Panc1 (cell line): ENCODE results near the gene ATXN7L2. TPM values are rescaled to one million over a fixed set of nuclear protein-coding genes. Genes with fewer than 3 reads are reported as not detected.
"Not testable (repeated sequence)": the region's sequence is repeated elsewhere in the genome, so short reads cannot be mapped to it uniquely, and the experiment has no call there.

ENCODE experiments used
- ATAC-seq: fragments of 200-7000 bp; cut with Tn5 transposase; 2 replicates; pipeline ENCODE4 v1.9.1; 2020; ENCODE audit warnings: mild to moderate bottlenecking, moderate library complexity
- BruUV-seq: library from RNA; stranded (reverse); fragments of 400-500 nt; replicated peaks from 2 replicates; lab custom pipeline; 2021; lab: Mats Ljungman, UMichigan
- CTCF ChIA-PET: fragments of 300-600 bp; sonication (Branson Sonifier 250); formaldehyde crosslinking; loops from one replicate; lab custom pipeline; 2022; ENCODE audit warnings: antibody characterized with exemption; lab: Charles Lee
- POLR2A ChIA-PET: fragments of 300-600 bp; sonication (Branson Sonifier 250); formaldehyde crosslinking; loops from one replicate; lab custom pipeline; 2022; ENCODE audit warnings: antibody characterized with exemption; lab: Charles Lee
- DNase-seq: peaks from one replicate; pipeline ENCODE4 v3.0.0-alpha.2; 2010; ENCODE audit warnings: low read depth, low spot score
- H3K27ac ChIP-seq: 2 replicates; pipeline ENCODE4 v1.5.1; 2011; ENCODE audit warnings: mild to moderate bottlenecking, low read length, inconsistent platforms
- H3K27me3 ChIP-seq: fragments of 200-500 bp; sonication (Bioruptor generic); 2 replicates; pipeline ENCODE4 v1.6.0; 2014; ENCODE audit warnings: low read length, inconsistent platforms; ENCODE audit not compliant: control insufficient read depth, insufficient read depth
- H3K36me3 ChIP-seq: fragments of 200-500 bp; sonication (Bioruptor generic); 2 replicates; pipeline ENCODE4 v1.5.1; 2014; ENCODE audit warnings: inconsistent platforms, mild to moderate bottlenecking, low read length, moderate library complexity; ENCODE audit not compliant: control insufficient read depth, insufficient read depth
- H3K4me1 ChIP-seq: 2 replicates; pipeline ENCODE4 v1.5.1; 2011; ENCODE audit warnings: inconsistent platforms, mild to moderate bottlenecking, low read length, moderate library complexity; ENCODE audit not compliant: control insufficient read depth, insufficient read depth
- H3K4me3 ChIP-seq, 2 experiments: 2 replicates each; pipeline ENCODE4 v1.5.1; 2011 to 2012; ENCODE audit warnings: low read depth in 2 of 2, low read length in 2 of 2, mild to moderate bottlenecking in 2 of 2, inconsistent platforms in 1 of 2, moderate library complexity in 1 of 2
- H3K9me3 ChIP-seq: fragments of 200-500 bp; sonication (Bioruptor generic); 2 replicates; pipeline ENCODE4 v1.5.1; 2014; ENCODE audit warnings: low read depth, mild to moderate bottlenecking, inconsistent platforms, low read length, moderate library complexity; ENCODE audit not compliant: control insufficient read depth, insufficient read depth
- POLR2AphosphoS5 ChIP-seq: IDR thresholded peaks from 2 replicates; pipeline ENCODE4 v1.6.1; 2012; ENCODE audit warnings: mild to moderate bottlenecking, low read depth, low read length, moderate library complexity
- SIN3A ChIP-seq: IDR thresholded peaks from 2 replicates; pipeline ENCODE4 v1.6.1; 2012; ENCODE audit warnings: low read depth, mild to moderate bottlenecking, low read length, moderate library complexity, borderline replicate concordance; ENCODE audit not compliant: insufficient read depth
- TCF7L2 ChIP-seq: IDR thresholded peaks from 2 replicates; pipeline ENCODE4 v1.6.1; 2011; ENCODE audit warnings: mild to moderate bottlenecking, low read depth, low read length, inconsistent platforms
- in situ Hi-C: cut with HindIII; loops from 2 replicates; pipeline ENCODE4 v1.10.0; 2016; ENCODE audit warnings: low sequenced_read_pairs, low pct_unique_long_range_greater_than_20kb
- intact Hi-C: fragments of 100-400 bp; cut with micrococcal nuclease; formaldehyde crosslinking; loops from one replicate; pipeline ENCODE4 v1.10.0; 2022; ENCODE audit not compliant: unreplicated experiment
- total RNA-seq: library from RNA; stranded (reverse); gene quantifications from one replicate; pipeline ENCODE4 v1.2.1, GENCODE V29; 2021; ENCODE audit not compliant: unreplicated experiment
- TF ChIP-seq, protein P1 (sequence below): fragments of 450-650 bp; IDR thresholded peaks from 2 replicates; pipeline ENCODE4 v1.5.1; 2017; ENCODE audit warnings: mild to moderate bottlenecking
- TF ChIP-seq, protein P2 (sequence below), 2 experiments: IDR thresholded peaks; 2 replicates each; pipeline ENCODE4 v1.6.1; 2011 to 2012; ENCODE audit warnings: low read depth in 2 of 2, control low read depth in 1 of 2, low read length in 1 of 2, mild to moderate bottlenecking in 1 of 2, moderate library complexity in 1 of 2; ENCODE audit not compliant: insufficient read depth in 1 of 2

Gene ATXN7L2
- total RNA-seq, 1 experiment from 2014 or later, result 4.9 TPM

DNA sequence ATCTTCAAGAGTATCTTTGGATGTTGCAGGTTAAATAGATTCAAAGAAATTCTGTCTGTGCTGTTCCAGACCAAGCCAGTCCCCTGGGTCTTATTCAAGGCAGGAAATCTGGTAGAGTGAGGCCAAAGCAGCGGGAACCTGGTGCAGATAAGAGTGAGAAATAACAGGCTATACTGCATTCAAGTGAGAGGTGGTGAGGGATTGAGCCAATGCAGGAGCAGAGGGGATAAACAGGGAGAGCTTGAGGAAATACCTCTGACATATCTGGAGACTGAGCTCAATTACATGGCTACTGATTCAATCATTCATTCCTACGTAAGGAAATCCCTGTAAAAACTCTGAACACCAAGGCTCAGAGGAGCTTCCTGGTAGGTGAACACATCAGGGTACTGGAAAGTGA, 40.2 kb upstream of the ATXN7L2 start:
- no peak for ATAC-seq
- H3K4me1 ChIP-seq, result no peaks in the 10 kb centered on the region
- in situ Hi-C loops, result no loop called here
- POLR2A ChIA-PET, result interaction anchor here (0.8 kb wide), 1 partner anchor 26 kb away, joined by 3 read pairs; no protein-coding TSS in a partner anchor
- H3K27me3 ChIP-seq, result peaks cover 12% of the 10 kb centered on the region
- CTCF ChIA-PET, result no interaction called here
- no peak overlapping the region for H3K27ac ChIP-seq
- TF ChIP-seq, protein P1, sequence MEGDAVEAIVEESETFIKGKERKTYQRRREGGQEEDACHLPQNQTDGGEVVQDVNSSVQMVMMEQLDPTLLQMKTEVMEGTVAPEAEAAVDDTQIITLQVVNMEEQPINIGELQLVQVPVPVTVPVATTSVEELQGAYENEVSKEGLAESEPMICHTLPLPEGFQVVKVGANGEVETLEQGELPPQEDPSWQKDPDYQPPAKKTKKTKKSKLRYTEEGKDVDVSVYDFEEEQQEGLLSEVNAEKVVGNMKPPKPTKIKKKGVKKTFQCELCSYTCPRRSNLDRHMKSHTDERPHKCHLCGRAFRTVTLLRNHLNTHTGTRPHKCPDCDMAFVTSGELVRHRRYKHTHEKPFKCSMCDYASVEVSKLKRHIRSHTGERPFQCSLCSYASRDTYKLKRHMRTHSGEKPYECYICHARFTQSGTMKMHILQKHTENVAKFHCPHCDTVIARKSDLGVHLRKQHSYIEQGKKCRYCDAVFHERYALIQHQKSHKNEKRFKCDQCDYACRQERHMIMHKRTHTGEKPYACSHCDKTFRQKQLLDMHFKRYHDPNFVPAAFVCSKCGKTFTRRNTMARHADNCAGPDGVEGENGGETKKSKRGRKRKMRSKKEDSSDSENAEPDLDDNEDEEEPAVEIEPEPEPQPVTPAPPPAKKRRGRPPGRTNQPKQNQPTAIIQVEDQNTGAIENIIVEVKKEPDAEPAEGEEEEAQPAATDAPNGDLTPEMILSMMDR, result no peak
- TF ChIP-seq SIN3A (no peak), POLR2AphosphoS5 (no peak), TCF7L2 (no peak)
- TF ChIP-seq, protein P2, sequence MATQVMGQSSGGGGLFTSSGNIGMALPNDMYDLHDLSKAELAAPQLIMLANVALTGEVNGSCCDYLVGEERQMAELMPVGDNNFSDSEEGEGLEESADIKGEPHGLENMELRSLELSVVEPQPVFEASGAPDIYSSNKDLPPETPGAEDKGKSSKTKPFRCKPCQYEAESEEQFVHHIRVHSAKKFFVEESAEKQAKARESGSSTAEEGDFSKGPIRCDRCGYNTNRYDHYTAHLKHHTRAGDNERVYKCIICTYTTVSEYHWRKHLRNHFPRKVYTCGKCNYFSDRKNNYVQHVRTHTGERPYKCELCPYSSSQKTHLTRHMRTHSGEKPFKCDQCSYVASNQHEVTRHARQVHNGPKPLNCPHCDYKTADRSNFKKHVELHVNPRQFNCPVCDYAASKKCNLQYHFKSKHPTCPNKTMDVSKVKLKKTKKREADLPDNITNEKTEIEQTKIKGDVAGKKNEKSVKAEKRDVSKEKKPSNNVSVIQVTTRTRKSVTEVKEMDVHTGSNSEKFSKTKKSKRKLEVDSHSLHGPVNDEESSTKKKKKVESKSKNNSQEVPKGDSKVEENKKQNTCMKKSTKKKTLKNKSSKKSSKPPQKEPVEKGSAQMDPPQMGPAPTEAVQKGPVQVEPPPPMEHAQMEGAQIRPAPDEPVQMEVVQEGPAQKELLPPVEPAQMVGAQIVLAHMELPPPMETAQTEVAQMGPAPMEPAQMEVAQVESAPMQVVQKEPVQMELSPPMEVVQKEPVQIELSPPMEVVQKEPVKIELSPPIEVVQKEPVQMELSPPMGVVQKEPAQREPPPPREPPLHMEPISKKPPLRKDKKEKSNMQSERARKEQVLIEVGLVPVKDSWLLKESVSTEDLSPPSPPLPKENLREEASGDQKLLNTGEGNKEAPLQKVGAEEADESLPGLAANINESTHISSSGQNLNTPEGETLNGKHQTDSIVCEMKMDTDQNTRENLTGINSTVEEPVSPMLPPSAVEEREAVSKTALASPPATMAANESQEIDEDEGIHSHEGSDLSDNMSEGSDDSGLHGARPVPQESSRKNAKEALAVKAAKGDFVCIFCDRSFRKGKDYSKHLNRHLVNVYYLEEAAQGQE (IDR thresholded peaks at IDR 0.05; ENCODE audit: insufficient read depth in 1 of 2, low read depth in 2 of 2, low read length in 1 of 2), result no peak
- no peaks in the 10 kb centered on the region for H3K36me3 ChIP-seq
- DNase-seq, result no peak
- no TSS peak for BruUV-seq
- no peak overlapping the region for H3K4me3 ChIP-seq
- intact Hi-C loops, result no loop called here
- no peaks in the 10 kb centered on the region for H3K9me3 ChIP-seq

DNA sequence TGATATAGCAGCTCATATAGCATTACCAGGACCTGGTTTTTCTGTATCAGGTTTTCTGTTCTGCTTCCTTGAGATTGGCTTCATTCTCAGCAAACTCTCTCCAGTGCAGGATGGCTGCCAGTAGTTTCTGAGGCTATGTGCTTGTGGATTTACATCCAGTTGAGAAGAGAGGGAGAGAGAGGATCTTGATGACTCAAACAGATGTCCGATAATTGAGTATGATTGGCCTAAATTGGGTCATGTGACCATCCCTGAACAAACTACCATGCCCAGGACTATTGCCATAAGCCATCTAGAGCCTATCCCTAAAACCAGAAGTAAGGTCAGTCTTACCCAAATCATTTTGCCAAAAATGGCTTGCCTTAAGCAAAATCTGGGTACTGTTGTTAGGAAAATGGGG, 39.4 kb upstream of the ATXN7L2 start:
- intact Hi-C loops (no loop called here), in situ Hi-C loops (no loop called here)
- Histone ChIP-seq H3K4me3 (no peak overlapping the region), H3K27ac (no peak overlapping the region), H3K9me3 (no peaks in the 10 kb centered on the region), H3K4me1 (no peaks in the 10 kb centered on the region), H3K36me3 (no peaks in the 10 kb centered on the region), H3K27me3 (peaks cover 12% of the 10 kb centered on the region)
- CTCF ChIA-PET, result no interaction called here
- no TSS peak for BruUV-seq
- no peak for TF ChIP-seq TCF7L2
- TF ChIP-seq, protein P2 (IDR thresholded peaks at IDR 0.05; ENCODE audit: insufficient read depth in 1 of 2, low read depth in 2 of 2, low read length in 1 of 2), result no peak
- TF ChIP-seq, protein P1, result no peak
- no peak for TF ChIP-seq POLR2AphosphoS5
- no peak for TF ChIP-seq SIN3A
- DNase-seq (no peak), ATAC-seq (no peak)
- POLR2A ChIA-PET, result no interaction called here

DNA sequence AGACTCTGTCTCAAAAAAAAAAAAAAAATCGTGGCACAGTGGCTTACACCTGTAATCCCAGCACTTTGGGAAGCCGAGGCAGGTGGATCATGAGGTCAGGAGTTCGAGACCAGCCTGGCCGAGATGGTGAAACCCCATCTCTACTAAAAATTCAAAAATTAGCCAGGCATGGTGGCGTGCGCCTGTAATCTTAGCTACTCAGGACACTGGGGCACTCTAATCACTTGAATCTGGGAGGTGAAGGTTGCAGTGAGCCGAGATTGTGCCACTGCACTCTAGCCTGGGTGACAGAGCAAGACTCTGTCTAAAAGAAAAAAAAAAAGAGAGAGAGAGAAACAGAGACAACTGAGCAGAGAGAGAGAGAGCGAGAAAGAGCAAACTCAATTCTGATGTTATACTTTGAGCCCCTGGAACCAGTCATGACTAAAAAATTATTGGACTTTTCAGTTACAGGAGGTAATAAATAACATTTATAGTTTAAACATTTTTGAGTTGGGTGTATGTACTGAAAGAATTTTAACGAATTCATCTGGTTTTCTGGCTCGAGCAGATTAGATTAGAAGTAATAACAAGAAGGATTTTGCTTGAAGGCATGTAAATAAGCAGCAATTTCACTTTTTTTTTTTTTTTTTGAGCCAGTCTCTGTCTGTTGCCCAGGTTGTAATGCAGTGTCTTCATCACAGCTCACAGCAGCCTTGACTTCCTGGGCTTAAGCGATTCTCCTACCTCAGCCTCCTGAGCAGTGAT, 37.6 kb upstream of the ATXN7L2 start:
- BruUV-seq, DNase-seq, H3K9me3 ChIP-seq, H3K36me3 ChIP-seq, H3K4me1 ChIP-seq, intact Hi-C loops, in situ Hi-C loops, H3K4me3 ChIP-seq, ATAC-seq, H3K27ac ChIP-seq, CTCF ChIA-PET, POLR2A ChIA-PET: not testable (repeated sequence)
- H3K27me3 ChIP-seq, result peaks cover 12% of the 10 kb centered on the region
